ENCODE data around the gene MLF2.
A peak's percentile ranks its signal among the peaks of the same experiment; 100 is the strongest.

The MLF2 gene

GRCh38 chr12:6752921-6753771 is at the start of gene MLF2:
Gene MLF2, minus strand, starts transcription at chr12:6753141. Its CDS starts 807 bp downstream, at chr12:6752334.
- peak; percentile 96 to 97 for DNase-seq (ENCODE audit: low read depth in 2 of 2)

- DNase-seq (ENCODE audit: low read depth in 2 of 2) = no peak
These were observed 46.2 kb upstream of the MLF2 start for GRCh38 chr12:6799147-6799546.

GRCh38 chr12:6796576-6796975 is 43.6 kb upstream of the MLF2 start:
- DNase-seq (ENCODE audit: low read depth in 2 of 2) = no peak

- DNase-seq (ENCODE audit: low read depth in 2 of 2) = no peak
These were observed 42.1 kb upstream of the MLF2 start for GRCh38 chr12:6795088-6795487.

- no peak for DNase-seq (ENCODE audit: low read depth in 2 of 2)
These were observed 39.7 kb upstream of the MLF2 start for GRCh38 chr12:6792522-6793201.

- DNase-seq (ENCODE audit: low read depth in 2 of 2) = no peak
These were observed 39.1 kb upstream of the MLF2 start for GRCh38 chr12:6791931-6792520.

GRCh38 chr12:6790496-6791150 is 37.7 kb upstream of the MLF2 start:
- no peak for DNase-seq (ENCODE audit: low read depth in 2 of 2)

GRCh38 chr12:6788972-6789924 is 36.3 kb upstream of the MLF2 start, which contains the start of gene CD4:
Gene CD4, plus strand, starts transcription at chr12:6789528. Its CDS starts 10,611 bp downstream, at chr12:6800139.
- peak; percentile 41 to 64 for DNase-seq (ENCODE audit: low read depth in 2 of 2)

- DNase-seq (ENCODE audit: low read depth in 2 of 2) = no peak
These were observed 34.4 kb upstream of the MLF2 start for GRCh38 chr12:6787309-6787708.

- DNase-seq (ENCODE audit: low read depth in 2 of 2) = no peak
These were observed 33.6 kb upstream of the MLF2 start for GRCh38 chr12:6786416-6787094.

GRCh38 chr12:6784761-6785160 is 31.8 kb upstream of the MLF2 start:
- no peak for DNase-seq (ENCODE audit: low read depth in 2 of 2)

- no peak for DNase-seq (ENCODE audit: low read depth in 2 of 2)
These were observed 31.4 kb upstream of the MLF2 start for GRCh38 chr12:6784296-6784695.

- DNase-seq (ENCODE audit: low read depth in 2 of 2) = no peak
These were observed 30.9 kb upstream of the MLF2 start for GRCh38 chr12:6783828-6784227.

GRCh38 chr12:6782850-6783566 is 30.1 kb upstream of the MLF2 start:
- no peak for DNase-seq (ENCODE audit: low read depth in 2 of 2)

- no peak for DNase-seq (ENCODE audit: low read depth in 2 of 2)
These were observed 29.2 kb upstream of the MLF2 start for GRCh38 chr12:6782119-6782518.

- no peak for DNase-seq (ENCODE audit: low read depth in 2 of 2)
These were observed 27.6 kb upstream of the MLF2 start for GRCh38 chr12:6780573-6780972.

- DNase-seq (ENCODE audit: low read depth in 2 of 2) = no peak
These were observed 26.9 kb upstream of the MLF2 start for GRCh38 chr12:6779708-6780432.

GRCh38 chr12:6778574-6779550 is 25.9 kb upstream of the MLF2 start:
- DNase-seq (ENCODE audit: low read depth in 2 of 2) = peak; percentile 82 to 85
